CD4-positive, alpha-beta T cell treated with Interleukin-12 subunit alpha and Interleukin-12 subunit beta, for 1 hour (primary cell): Measurements from ENCODE around the gene NRG3.

ENCODE experiments used
- DNase-seq: peaks from one replicate; pipeline ENCODE4 v3.0.0-alpha.2; 2020

Gene NRG3

GRCh38 chr10:82400841-82401240 is 525.8 kb downstream of the NRG3 start:
- no peak for DNase-seq

GRCh38 chr10:82402906-82403401 is 528.0 kb downstream of the NRG3 start:
- DNase-seq, result no peak

GRCh38 chr10:82409671-82410070 is 534.7 kb downstream of the NRG3 start:
- no peak for DNase-seq

GRCh38 chr10:82411416-82411815 is 536.4 kb downstream of the NRG3 start:
- DNase-seq, result no peak

- no peak for DNase-seq
These were observed 545.0 kb downstream of the NRG3 start for GRCh38 chr10:82420001-82420400.

GRCh38 chr10:82429302-82429701 is 554.3 kb downstream of the NRG3 start:
- DNase-seq, result no peak

GRCh38 chr10:82438277-82438676 is 563.3 kb downstream of the NRG3 start:
- DNase-seq, result no peak

GRCh38 chr10:82440775-82441174 is 565.8 kb downstream of the NRG3 start:
- DNase-seq, result no peak

- DNase-seq, result no peak
These were observed 577.1 kb downstream of the NRG3 start for GRCh38 chr10:82452046-82452445.

- no peak for DNase-seq
These were observed 577.7 kb downstream of the NRG3 start for GRCh38 chr10:82452676-82453075.

- DNase-seq, result no peak
These were observed 578.8 kb downstream of the NRG3 start for GRCh38 chr10:82453678-82454293.

- DNase-seq, result no peak
These were observed 588.0 kb downstream of the NRG3 start for GRCh38 chr10:82462910-82463551.

GRCh38 chr10:82463614-82464013 is 588.6 kb downstream of the NRG3 start:
- no peak for DNase-seq

GRCh38 chr10:82464191-82464818 is 589.3 kb downstream of the NRG3 start:
- no peak for DNase-seq

GRCh38 chr10:82464966-82465365 is 590.0 kb downstream of the NRG3 start:
- no peak for DNase-seq

- no peak for DNase-seq
These were observed 593.5 kb downstream of the NRG3 start for GRCh38 chr10:82468453-82468852.

- DNase-seq, result no peak
These were observed 597.7 kb downstream of the NRG3 start for GRCh38 chr10:82472406-82473335.

- no peak for DNase-seq
These were observed 602.8 kb downstream of the NRG3 start for GRCh38 chr10:82477776-82478175.

- DNase-seq, result no peak
These were observed 617.7 kb downstream of the NRG3 start for GRCh38 chr10:82492647-82493046.

- DNase-seq, result no peak
These were observed 621.1 kb downstream of the NRG3 start for GRCh38 chr10:82496114-82496513.

GRCh38 chr10:82497439-82497838 is 622.4 kb downstream of the NRG3 start:
- no peak for DNase-seq

GRCh38 chr10:82498976-82499375 is 624.0 kb downstream of the NRG3 start:
- DNase-seq, result no peak

GRCh38 chr10:82505009-82505408 is 630.0 kb downstream of the NRG3 start:
- DNase-seq, result no peak
